Mesodermal cell (in vitro differentiated cells): ENCODE data around the gene VANGL2.

ENCODE experiments used
- H3K27ac ChIP-seq: 2 replicates; pipeline ENCODE4 v1.7.0; 2013; ENCODE audit warnings: mild to moderate bottlenecking, low read depth, low read length, moderate library complexity; ENCODE audit not compliant: severe bottlenecking
- H3K36me3 ChIP-seq: 2 replicates; pipeline ENCODE4 v1.7.1; 2013; ENCODE audit warnings: mild to moderate bottlenecking, low read length, moderate library complexity; ENCODE audit not compliant: control insufficient read depth, insufficient read depth
- H3K4me1 ChIP-seq: one replicate; pipeline ENCODE4 v1.7.1; 2013; ENCODE audit warnings: mild to moderate bottlenecking, low read length; ENCODE audit not compliant: insufficient read depth, control insufficient read depth, poor library complexity, severe bottlenecking
- H3K4me3 ChIP-seq: 2 replicates; pipeline ENCODE4 v1.7.0; 2013; ENCODE audit warnings: low read length, control low read depth, mild to moderate bottlenecking; ENCODE audit not compliant: insufficient read depth, poor library complexity, severe bottlenecking; ENCODE audit errors: extremely low read depth
- H3K9me3 ChIP-seq: 2 replicates; pipeline ENCODE4 v1.7.1; 2013; ENCODE audit warnings: mild to moderate bottlenecking, low read length, moderate library complexity; ENCODE audit not compliant: control insufficient read depth
- WGBS, 2 experiments: methylation state at CpG; one replicate each; pipeline ENCODE4 v1.1.5; 2013; ENCODE audit warnings: missing lambda C conversion rate in 2 of 2; ENCODE audit not compliant: insufficient coverage in 2 of 2; 5-methylcytosine and 5-hydroxymethylcytosine counted together

Gene VANGL2

GRCh38 chr1:160460683-160461287, 60.4 kb downstream of the VANGL2 start:
- Histone ChIP-seq H3K36me3 (no peaks in the 10 kb centered on the region), H3K27ac (peak overlapping the region; percentile 7), H3K4me1 (peaks cover 4% of the 10 kb centered on the region), H3K9me3 (no peaks in the 10 kb centered on the region), H3K4me3 (no peak overlapping the region)
- WGBS, 2 experiments: 90% methylated on average over 1 to 2 of the region's 4 CpGs

- Histone ChIP-seq H3K4me1 (peaks cover 4% of the 10 kb centered on the region), H3K36me3 (no peaks in the 10 kb centered on the region), H3K27ac (no peak overlapping the region), H3K4me3 (no peak overlapping the region), H3K9me3 (no peaks in the 10 kb centered on the region)
- WGBS, 2 experiments: 87 to 96% methylated on average over 6 of the region's 6 CpGs
These were observed 64.8 kb downstream of the VANGL2 start for GRCh38 chr1:160465123-160465522.

- no peaks in the 10 kb centered on the region for H3K4me1 ChIP-seq
- H3K27ac ChIP-seq: no peak overlapping the region
- no peaks in the 10 kb centered on the region for H3K36me3 ChIP-seq
- no peak overlapping the region for H3K4me3 ChIP-seq
- 94 to 100% methylated on average over 2 of the region's 2 CpGs for WGBS, 2 experiments
- no peaks in the 10 kb centered on the region for H3K9me3 ChIP-seq
These were observed 66.6 kb downstream of the VANGL2 start for GRCh38 chr1:160466961-160467360.

GRCh38 chr1:160467576-160467975, 67.2 kb downstream of the VANGL2 start:
- no peaks in the 10 kb centered on the region for H3K9me3 ChIP-seq
- H3K4me3 ChIP-seq: no peak overlapping the region
- H3K4me1 ChIP-seq: no peaks in the 10 kb centered on the region
- H3K36me3 ChIP-seq: no peaks in the 10 kb centered on the region
- no peak overlapping the region for H3K27ac ChIP-seq

GRCh38 chr1:160471253-160471652, 70.9 kb downstream of the VANGL2 start:
- no CpG with 5 or more reads among the region's 1 CpG for WGBS, 2 experiments
- no peak overlapping the region for H3K4me3 ChIP-seq
- no peaks in the 10 kb centered on the region for H3K36me3 ChIP-seq
- H3K4me1 ChIP-seq: no peaks in the 10 kb centered on the region
- H3K9me3 ChIP-seq: no peaks in the 10 kb centered on the region
- no peak overlapping the region for H3K27ac ChIP-seq

GRCh38 chr1:160472112-160472511, 71.7 kb downstream of the VANGL2 start:
- Histone ChIP-seq H3K36me3 (no peaks in the 10 kb centered on the region), H3K4me1 (no peaks in the 10 kb centered on the region), H3K27ac (no peak overlapping the region), H3K9me3 (no peaks in the 10 kb centered on the region), H3K4me3 (no peak overlapping the region)
- WGBS, 2 experiments: 88 to 100% methylated on average over 2 of the region's 3 CpGs

DNA sequence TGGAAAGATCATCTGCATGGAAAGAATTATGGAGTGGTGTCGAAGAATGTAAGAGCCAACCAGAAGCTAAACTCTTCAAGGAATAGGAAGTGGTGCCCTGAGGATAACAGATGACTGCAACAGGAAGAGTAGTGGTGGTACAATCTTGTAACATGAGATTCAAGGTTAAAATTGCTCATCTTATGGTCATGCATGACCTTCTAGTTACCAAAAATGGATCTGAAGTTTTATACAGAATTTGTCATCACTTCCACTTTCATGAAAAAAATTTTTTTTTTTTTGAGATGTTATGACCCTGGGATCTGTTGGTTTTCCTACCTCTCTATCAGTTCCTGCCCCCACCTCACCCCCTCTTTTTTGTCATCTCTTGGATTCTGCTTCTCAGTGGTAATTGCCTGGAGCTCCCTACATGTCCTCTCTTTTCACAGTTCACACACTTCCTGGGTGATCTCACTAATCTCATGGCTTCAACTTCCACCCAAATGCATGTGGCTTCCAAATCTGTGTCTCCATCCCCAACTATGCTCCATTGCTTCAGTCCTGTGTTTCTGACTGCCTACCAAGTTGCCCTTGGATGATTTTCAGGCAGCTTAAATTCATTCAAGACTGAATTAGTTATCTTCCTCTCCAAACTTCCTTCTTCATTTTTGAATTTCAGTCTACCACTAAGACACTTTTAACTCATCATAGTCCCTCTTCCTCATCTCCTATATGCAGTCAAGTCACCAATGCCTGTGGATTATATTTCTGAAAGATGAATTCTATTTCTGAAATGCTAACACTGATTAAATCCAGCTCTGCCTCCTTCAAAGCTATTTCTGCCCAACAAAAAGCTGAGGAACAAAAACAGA, 74.3 kb downstream of the VANGL2 start:
- H3K27ac ChIP-seq: no peak overlapping the region
- H3K9me3 ChIP-seq: no peaks in the 10 kb centered on the region
- H3K4me3 ChIP-seq: no peak overlapping the region
- no peaks in the 10 kb centered on the region for H3K4me1 ChIP-seq
- 100% methylated on average over 1 of the region's 1 CpG for WGBS, 2 experiments
- no peaks in the 10 kb centered on the region for H3K36me3 ChIP-seq
